IMR-90 (cell line): Measurements from ENCODE around the gene FOXC2. TPM values are rescaled to one million over a fixed set of nuclear protein-coding genes. Genes with fewer than 3 reads are reported as not detected.

Experiments
- ATAC-seq: fragments of 200-7000 bp; cut with Tn5 transposase; 2 replicates; pipeline ENCODE4 v1.9.1; 2020; ENCODE audit warnings: low read depth, mild to moderate bottlenecking, moderate library complexity
- BruUV-seq: library from RNA; stranded (reverse); fragments of 400-500 nt; replicated peaks from 2 replicates; lab custom pipeline; 2021; lab: Mats Ljungman, UMichigan
- CTCF ChIA-PET: fragments of 300-600 bp; formaldehyde crosslinking; extraction: SDS; loops from one replicate; lab custom pipeline; 2021; ENCODE audit warnings: antibody characterized with exemption; lab: Yijun Ruan, JAX
- POLR2A ChIA-PET: fragments of 300-600 bp; sonication (Branson Sonifier 250); formaldehyde crosslinking; loops from one replicate; lab custom pipeline; 2022; ENCODE audit warnings: antibody characterized with exemption; ENCODE audit not compliant: unreplicated experiment; lab: Charles Lee
- DNase-seq: peaks from one replicate; pipeline ENCODE4 v3.0.0; 2013
- H2AFZ ChIP-seq: replicated peaks from 2 replicates; pipeline ENCODE3; 2013; ENCODE audit warnings: low read length, mild to moderate bottlenecking; ENCODE audit not compliant: poor library complexity
- H2AK5ac ChIP-seq: 2 replicates; pipeline ENCODE4 v1.6.1; 2013; ENCODE audit warnings: low read depth, low read length, inconsistent platforms
- H2AK9ac ChIP-seq: replicated peaks from 2 replicates; pipeline ENCODE3; 2013; ENCODE audit warnings: mild to moderate bottlenecking, low read depth, low read length, moderate library complexity; ENCODE audit not compliant: poor library complexity
- H2BK120ac ChIP-seq: 2 replicates; pipeline ENCODE4 v1.6.1; 2013; ENCODE audit warnings: low read depth, low read length, inconsistent platforms
- H2BK15ac ChIP-seq: 3 replicates; pipeline ENCODE4 v1.6.1; 2013; ENCODE audit warnings: low read depth, low read length, inconsistent platforms
- H2BK20ac ChIP-seq: 2 replicates; pipeline ENCODE4 v1.6.1; 2013; ENCODE audit warnings: low read depth, mild to moderate bottlenecking, inconsistent platforms, low read length, moderate library complexity
- H2BK5ac ChIP-seq: 2 replicates; pipeline ENCODE4 v1.6.1; 2013; ENCODE audit warnings: mild to moderate bottlenecking, low read depth, low read length, inconsistent platforms; ENCODE audit not compliant: poor library complexity, severe bottlenecking
- H3K14ac ChIP-seq: replicated peaks from 2 replicates; pipeline ENCODE4 v1.6.1; 2013; ENCODE audit warnings: low read depth, low read length, inconsistent platforms
- H3K18ac ChIP-seq: 2 replicates; pipeline ENCODE4 v1.6.1; 2013; ENCODE audit warnings: low read depth, low read length, control low read depth
- H3K23ac ChIP-seq: 2 replicates; pipeline ENCODE4 v1.6.1; 2013; ENCODE audit warnings: low read depth, low read length, inconsistent platforms
- H3K27ac ChIP-seq: 2 replicates; pipeline ENCODE4 v1.5.1; 2013; ENCODE audit warnings: mild to moderate bottlenecking, control low read depth, low read length; ENCODE audit not compliant: insufficient read depth
- H3K27me3 ChIP-seq: 2 replicates; pipeline ENCODE4 v1.6.1; 2013; ENCODE audit warnings: low read length; ENCODE audit not compliant: control insufficient read depth, insufficient read depth
- H3K36me3 ChIP-seq: 2 replicates; pipeline ENCODE4 v1.6.1; 2013; ENCODE audit warnings: low read length, mixed read lengths; ENCODE audit not compliant: control insufficient read depth, insufficient read depth
- H3K4ac ChIP-seq: 2 replicates; pipeline ENCODE4 v1.6.1; 2013; ENCODE audit warnings: low read depth, low read length, inconsistent platforms
- H3K4me1 ChIP-seq: 2 replicates; pipeline ENCODE4 v1.6.1; 2013; ENCODE audit warnings: low read length, mixed read lengths; ENCODE audit not compliant: control insufficient read depth, insufficient read depth
- H3K4me2 ChIP-seq: 2 replicates; pipeline ENCODE4 v1.6.1; 2013; ENCODE audit warnings: low read depth, mild to moderate bottlenecking, control low read depth, low read length, moderate library complexity
- H3K4me3 ChIP-seq: 2 replicates; pipeline ENCODE4 v1.5.1; 2013; ENCODE audit warnings: low read depth, mild to moderate bottlenecking, control low read depth, low read length, moderate library complexity; ENCODE audit not compliant: insufficient read depth
- H3K56ac ChIP-seq: 2 replicates; pipeline ENCODE4 v1.6.1; 2013; ENCODE audit warnings: low read length, inconsistent platforms; ENCODE audit not compliant: insufficient read depth; ENCODE audit errors: extremely low read depth
- H3K79me1 ChIP-seq, 2 experiments: 2 replicates each; pipeline ENCODE4 v1.6.1; 2013; ENCODE audit warnings: low read length in 2 of 2, inconsistent platforms in 1 of 2, low read depth in 1 of 2
- H3K9ac ChIP-seq: 2 replicates; pipeline ENCODE4 v1.6.1; 2013; ENCODE audit warnings: low read depth, low read length, control low read depth
- H3K9me1 ChIP-seq: 2 replicates; pipeline ENCODE4 v1.6.1; 2013; ENCODE audit warnings: low read length, inconsistent platforms; ENCODE audit not compliant: insufficient read depth
- H3K9me3 ChIP-seq: 2 replicates; pipeline ENCODE4 v1.6.1; 2013; ENCODE audit warnings: low read length; ENCODE audit not compliant: control insufficient read depth, insufficient read depth
- H4K20me1 ChIP-seq: 2 replicates; pipeline ENCODE4 v1.6.1; 2013; ENCODE audit warnings: low read length, inconsistent platforms; ENCODE audit not compliant: insufficient read depth
- H4K5ac ChIP-seq: 2 replicates; pipeline ENCODE4 v1.6.1; 2013; ENCODE audit warnings: mild to moderate bottlenecking, low read depth, low read length, control low read depth
- H4K8ac ChIP-seq, 2 experiments: 2 replicates each; pipeline ENCODE4 v1.6.1; 2013; ENCODE audit warnings: low read depth in 2 of 2, low read length in 2 of 2, control low read depth in 1 of 2, inconsistent platforms in 1 of 2
- H4K91ac ChIP-seq: 2 replicates; pipeline ENCODE4 v1.6.1; 2013; ENCODE audit warnings: low read depth, low read length, inconsistent platforms; ENCODE audit not compliant: insufficient read depth
- CHD1 ChIP-seq: IDR thresholded peaks from 2 replicates; pipeline ENCODE4 v1.6.1; 2012; ENCODE audit warnings: low read depth, low read length, improper control_type of control experiment
- FOS ChIP-seq: fragments of 150-350 bp; IDR thresholded peaks from 2 replicates; pipeline ENCODE4 v1.6.1; 2016; ENCODE audit warnings: low read depth, low read length
- NFE2L2 ChIP-seq: fragments of 150-350 bp; IDR thresholded peaks from 2 replicates; pipeline ENCODE4 v1.6.1; 2016; ENCODE audit warnings: low read depth, mild to moderate bottlenecking, low read length
- POLR2A ChIP-seq: IDR thresholded peaks from 2 replicates; pipeline ENCODE4 v1.6.1; 2012; ENCODE audit warnings: mild to moderate bottlenecking, low read depth, low read length
- RFX5 ChIP-seq: IDR thresholded peaks from 2 replicates; pipeline ENCODE4 v1.8.0; 2012; ENCODE audit warnings: low read depth, mild to moderate bottlenecking, low read length, moderate library complexity
- WGBS, 2 experiments: methylation state at CpG; one replicate each; pipeline versions ENCODE4 v1.1.5 to v1.1.7; 2013; ENCODE audit warnings: missing lambda C conversion rate in 2 of 2; ENCODE audit not compliant: insufficient read length in 1 of 2; ENCODE audit errors: extremely low coverage in 2 of 2; 5-methylcytosine and 5-hydroxymethylcytosine counted together
- dilution Hi-C: fragments of 300-500 bp; cut with HindIII; formaldehyde crosslinking; loops from one replicate; pipeline ENCODE4 v1.14.3; 2018; ENCODE audit warnings: low sequenced_read_pairs; ENCODE audit not compliant: unreplicated experiment
- in situ Hi-C: fragments of 300-500 bp; cut with MboI; formaldehyde crosslinking; loops from 3 replicates; pipeline ENCODE4 v1.14.3; 2019; ENCODE audit warnings: low sequenced_read_pairs, inconsistent platforms, mixed read lengths
- intact Hi-C: fragments of 100-400 bp; cut with micrococcal nuclease; formaldehyde crosslinking; loops from 2 replicates; pipeline ENCODE4 v1.10.0; 2022
- polyA plus RNA-seq, 3 experiments: library from polyadenylated mRNA; depleted of rRNA; stranded (reverse); fragments of >200 nt; gene quantifications; 2 replicates each; pipeline ENCODE4 v1.2.3, GENCODE V29; 2012; ENCODE audit warnings: low replicate concordance in 1 of 3
- total RNA-seq: library from RNA; depleted of rRNA; stranded (reverse); fragments of >200 nt; gene quantifications from 2 replicates; pipeline ENCODE4 v1.2.3, GENCODE V29; 2012
- TF ChIP-seq, protein P1 (sequence below): fragments of 150-350 bp; IDR thresholded peaks from 2 replicates; pipeline ENCODE4 v1.6.1; 2017; ENCODE audit warnings: mild to moderate bottlenecking, antibody characterized with exemption, low read length, low read depth

The FOXC2 gene
- total and polyA plus RNA-seq, 2 of the 4 experiments (the other 2 are of a cell fraction) = 0.90 to 6.4 TPM

DNA sequence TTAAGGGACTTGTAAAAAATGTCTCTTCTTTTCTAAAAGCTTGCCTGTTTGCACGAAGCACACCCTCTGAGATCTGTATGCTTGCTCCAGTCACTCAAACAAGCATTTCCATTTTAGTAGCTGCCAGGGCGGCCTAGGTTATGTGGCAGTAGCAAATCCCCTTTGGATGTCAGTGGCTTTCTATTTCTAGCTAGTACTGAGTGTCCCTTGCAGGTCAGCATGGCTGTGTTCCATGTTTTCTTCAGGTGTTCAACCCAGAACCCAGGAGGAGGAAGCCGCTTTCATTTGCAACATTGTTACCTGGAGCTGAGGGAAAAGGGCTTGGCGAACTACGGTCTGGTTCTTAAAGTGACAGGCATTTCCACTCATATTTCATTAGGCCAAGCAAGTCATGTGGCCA, 48.1 kb downstream of the FOXC2 start:
- Histone ChIP-seq H3K27ac (no peak overlapping the region), H2BK15ac (no peak overlapping the region; the same call in 2 of the 3 replicates), H2AK9ac (no peak overlapping the region), H2BK20ac (peak overlapping the region; percentile 12; the same call in 1 of the 2 replicates), H3K9me3 (no peaks in the 10 kb centered on the region), H2BK120ac (peak overlapping the region; percentile 38), H3K18ac (no peak overlapping the region), H4K8ac (no peak overlapping the region), H2AFZ (peak overlapping the region; percentile 38), H4K20me1 (no peaks in the 10 kb centered on the region), H3K79me1 (peaks cover 0 to 16% of the 10 kb centered on the region in 2 experiments; a peak in 3 of 4 replicates), H3K9ac (no peak overlapping the region), H3K4me3 (no peak overlapping the region), H4K91ac (no peak overlapping the region), H4K5ac (no peak overlapping the region), H3K4ac (peak overlapping the region; percentile 47; the same call in 1 of the 2 replicates), H3K4me1 (peaks cover 22% of the 10 kb centered on the region), H3K36me3 (no peaks in the 10 kb centered on the region), H3K4me2 (no peak overlapping the region), H2AK5ac (peak overlapping the region; percentile 56; the same call in 1 of the 2 replicates), H3K23ac (peak overlapping the region; percentile 1; the same call in 1 of the 2 replicates), H2BK5ac (no peak overlapping the region), H3K56ac (no peak overlapping the region), H3K14ac (no peak overlapping the region; the same call in 1 of the 2 replicates), H3K9me1 (peaks cover 21% of the 10 kb centered on the region), H3K27me3 (no peaks in the 10 kb centered on the region)
- in situ Hi-C loops = no loop called here
- CTCF ChIA-PET = no interaction called here
- BruUV-seq = no TSS peak
- 67% methylated on average over 2 of the region's 5 CpGs; no CpG with 5 or more reads in 1 of the 2 experiments for WGBS, 2 experiments
- intact Hi-C loops = loop anchor here (5.0 kb wide), 1 partner anchor 48 kb away; no protein-coding TSS in a partner anchor
- no peak for DNase-seq
- dilution Hi-C loops = no loop called here
- no peak for ATAC-seq
- TF ChIP-seq RFX5 = no peak
- TF ChIP-seq, protein P1, sequence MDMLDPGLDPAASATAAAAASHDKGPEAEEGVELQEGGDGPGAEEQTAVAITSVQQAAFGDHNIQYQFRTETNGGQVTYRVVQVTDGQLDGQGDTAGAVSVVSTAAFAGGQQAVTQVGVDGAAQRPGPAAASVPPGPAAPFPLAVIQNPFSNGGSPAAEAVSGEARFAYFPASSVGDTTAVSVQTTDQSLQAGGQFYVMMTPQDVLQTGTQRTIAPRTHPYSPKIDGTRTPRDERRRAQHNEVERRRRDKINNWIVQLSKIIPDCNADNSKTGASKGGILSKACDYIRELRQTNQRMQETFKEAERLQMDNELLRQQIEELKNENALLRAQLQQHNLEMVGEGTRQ = no peak
- TF ChIP-seq CHD1 = no peak
- no peak for TF ChIP-seq FOS
- no peak for TF ChIP-seq POLR2A
- no peak for TF ChIP-seq NFE2L2
- POLR2A ChIA-PET = no interaction called here
